Keratinocyte (primary cell): ENCODE measurements around the gene DCAF8L2. TPM values are rescaled to one million over a fixed set of nuclear protein-coding genes. Genes with fewer than 3 reads are reported as not detected.

Source experiments
- DNase-seq: peaks from one replicate; pipeline ENCODE4 v3.0.0-alpha.2; 2011; ENCODE audit warnings: low read depth, missing footprints, low spot score
- FAIRE-seq: peaks from 2 replicates; lab custom pipeline; 2011; peaks lifted over from hg19 to GRCh38; lab: Jason Lieb, UNC
- H2AFZ ChIP-seq: 2 replicates; pipeline ENCODE4 v1.6.0; 2012; ENCODE audit warnings: low read length, control low read depth, inconsistent platforms; ENCODE audit not compliant: control insufficient read depth
- H3K27ac ChIP-seq: 2 replicates; pipeline ENCODE4 v1.5.1; 2011; ENCODE audit warnings: low read length; ENCODE audit not compliant: control insufficient read depth, insufficient read depth
- H3K27me3 ChIP-seq: 3 replicates; pipeline ENCODE4 v1.6.0; 2011; ENCODE audit warnings: low read length; ENCODE audit not compliant: control insufficient read depth, insufficient read depth; ENCODE audit errors: extremely low read depth
- H3K36me3 ChIP-seq, 2 experiments: 2 replicates in 1 of 2; 3 replicates in 1 of 2; pipeline ENCODE4 v1.5.1; 2011; ENCODE audit warnings: low read length in 2 of 2, mild to moderate bottlenecking in 1 of 2; ENCODE audit not compliant: control insufficient read depth in 2 of 2, insufficient read depth in 2 of 2; ENCODE audit errors: extremely low read depth in 1 of 2
- H3K4me1 ChIP-seq: 3 replicates; pipeline ENCODE4 v1.5.1; 2011; ENCODE audit warnings: low read length; ENCODE audit not compliant: control insufficient read depth, insufficient read depth; ENCODE audit errors: extremely low read depth
- H3K4me2 ChIP-seq: 3 replicates; pipeline ENCODE4 v1.6.0; 2011; ENCODE audit warnings: low read depth, low read length; ENCODE audit not compliant: control insufficient read depth, insufficient read depth; ENCODE audit errors: extremely low read depth
- H3K4me3 ChIP-seq, 3 experiments: fragments of 200-600 bp in 1 of 3; sonication (generic) in 1 of 3; 2 replicates in 2 of 3; 3 replicates in 1 of 3; pipeline ENCODE4 v1.5.1; 2011 to 2016; ENCODE audit warnings: low read length in 3 of 3, mild to moderate bottlenecking in 3 of 3, control low read depth in 2 of 3, inconsistent platforms in 1 of 3, low read depth in 1 of 3, mixed read lengths in 1 of 3, mixed run types in 1 of 3, moderate library complexity in 1 of 3; ENCODE audit not compliant: control insufficient read depth in 2 of 3, insufficient read depth in 2 of 3; ENCODE audit errors: extremely low read depth in 1 of 3
- H3K79me2 ChIP-seq: 2 replicates; pipeline ENCODE4 v1.6.0; 2012; ENCODE audit warnings: low read length; ENCODE audit not compliant: control insufficient read depth, insufficient read depth
- H3K9ac ChIP-seq: 3 replicates; pipeline ENCODE4 v1.6.0; 2011; ENCODE audit warnings: low read length; ENCODE audit not compliant: control insufficient read depth, insufficient read depth; ENCODE audit errors: extremely low read depth
- H3K9me1 ChIP-seq: 3 replicates; pipeline ENCODE4 v1.6.0; 2011; ENCODE audit warnings: low read length; ENCODE audit not compliant: control insufficient read depth, insufficient read depth; ENCODE audit errors: extremely low read depth
- H3K9me3 ChIP-seq: 2 replicates; pipeline ENCODE4 v1.5.1; 2012; ENCODE audit warnings: low read depth, low read length; ENCODE audit not compliant: control insufficient read depth
- H4K20me1 ChIP-seq: 3 replicates; pipeline ENCODE4 v1.6.0; 2011; ENCODE audit warnings: low read length; ENCODE audit not compliant: control insufficient read depth, insufficient read depth; ENCODE audit errors: extremely low read depth
- CTCF ChIP-seq, 3 experiments: IDR thresholded peaks in 1 of 3; conservative IDR thresholded peaks in 1 of 3; optimal IDR thresholded peaks in 1 of 3; 2 replicates in 2 of 3; 3 replicates in 1 of 3; pipeline versions ENCODE3 to v1.5.1; 2011; ENCODE audit warnings: low read length in 3 of 3, mild to moderate bottlenecking in 3 of 3, moderate library complexity in 2 of 3, control low read depth in 1 of 3, inconsistent platforms in 1 of 3; ENCODE audit not compliant: insufficient read depth in 2 of 3; ENCODE audit errors: extremely low read depth in 1 of 3
- EZH2 ChIP-seq: IDR thresholded peaks from one replicate; pipeline ENCODE4 v1.6.1; 2012; ENCODE audit warnings: inconsistent platforms, mild to moderate bottlenecking, low read length, moderate library complexity
- dilution Hi-C: fragments of 300-500 bp; cut with MboI; formaldehyde crosslinking; loops from one replicate; pipeline ENCODE4 v1.7.0; 2020; ENCODE audit warnings: low sequenced_read_pairs; ENCODE audit not compliant: extremely low pct_ligation_motif_present
- polyA plus RNA-seq, 5 experiments: library from polyadenylated mRNA; depleted of rRNA in 3 of 5; stranded (reverse) in 3 of 5; stranded (forward) in 1 of 5; unstranded in 1 of 5; fragments of >200 nt; gene quantifications; 1 replicate in 1 of 5; 2 replicates in 3 of 5; 3 replicates in 1 of 5; pipeline versions ENCODE4 v1.2.1 to v1.2.3, GENCODE V29; 2011 to 2012; ENCODE audit warnings: missing spikeins in 2 of 5, low read depth in 1 of 5, low replicate concordance in 1 of 5

Gene DCAF8L2
- polyA plus RNA-seq, 1 donor (not counting 4 experiments of a cell fraction or from before 2014, with no cell fraction given): not detected

DNA sequence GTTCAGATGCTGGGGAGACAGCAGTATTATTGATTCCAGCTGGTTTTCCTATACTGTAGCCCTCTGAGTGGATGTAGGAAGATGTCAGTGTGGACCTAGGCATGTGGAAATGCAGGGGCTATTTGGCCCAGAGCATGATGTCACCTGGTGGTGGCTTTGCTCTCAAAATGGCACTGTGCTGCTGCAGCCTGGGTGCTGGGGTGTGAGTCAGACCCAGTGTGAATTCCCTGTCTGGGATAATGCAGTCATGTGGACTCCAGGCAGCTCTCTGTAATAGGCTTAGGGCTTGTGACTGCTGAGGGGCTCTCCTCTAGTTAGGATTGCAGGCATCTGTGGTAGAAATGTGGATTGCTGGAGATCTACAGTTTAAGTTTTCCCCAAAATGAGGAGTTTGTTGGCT, 70.7 kb downstream of the DCAF8L2 start:
- H3K4me1 ChIP-seq: no peaks in the 10 kb centered on the region
- H3K9ac ChIP-seq: no peak overlapping the region
- H4K20me1 ChIP-seq: no peaks in the 10 kb centered on the region
- no peaks in the 10 kb centered on the region for H3K79me2 ChIP-seq
- H3K4me2 ChIP-seq: no peak overlapping the region
- no peaks in the 10 kb centered on the region for H3K27me3 ChIP-seq
- no peaks in the 10 kb centered on the region for H3K9me1 ChIP-seq
- DNase-seq (no peak), FAIRE-seq (no peak)
- dilution Hi-C loops: no loop called here
- TF ChIP-seq CTCF (optimal IDR thresholded peaks at IDR 0.05 in 1 of 3, IDR thresholded peaks at IDR 0.05 in 1 of 3, conservative IDR thresholded peaks at IDR 0.05 in 1 of 3; ENCODE audit: extremely low read depth in 1 of 3, insufficient read depth in 2 of 3, low read length in 3 of 3) (no peak), EZH2 (no peak)
- H2AFZ ChIP-seq: no peak overlapping the region
- H3K4me3 ChIP-seq: no peak overlapping the region
- no peaks in the 10 kb centered on the region for H3K9me3 ChIP-seq
- no peaks in the 10 kb centered on the region for H3K36me3 ChIP-seq
- no peak overlapping the region for H3K27ac ChIP-seq

DNA sequence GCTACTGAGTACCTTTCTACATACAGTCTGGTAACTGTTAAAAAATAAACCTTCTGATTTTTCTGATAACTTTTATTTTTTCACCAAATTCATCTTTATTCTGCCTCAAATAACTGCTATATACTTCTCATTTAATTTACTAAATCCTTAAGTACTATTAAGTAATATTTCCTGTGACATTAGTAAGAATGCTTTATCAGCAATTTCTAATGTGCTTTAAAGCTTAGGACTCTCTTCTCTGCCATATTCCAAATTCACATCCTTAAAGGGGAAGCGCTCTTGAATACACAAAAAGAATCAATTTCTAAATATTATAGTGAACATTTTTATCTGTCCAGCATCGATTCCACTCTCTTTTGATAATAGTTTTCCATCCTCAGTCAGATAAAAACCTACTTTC, 81.1 kb downstream of the DCAF8L2 start:
- TF ChIP-seq CTCF (optimal IDR thresholded peaks at IDR 0.05 in 1 of 3, IDR thresholded peaks at IDR 0.05 in 1 of 3, conservative IDR thresholded peaks at IDR 0.05 in 1 of 3; ENCODE audit: extremely low read depth in 1 of 3, insufficient read depth in 2 of 3, low read length in 3 of 3) (no peak), EZH2 (no peak)
- no peaks in the 10 kb centered on the region for H3K9me3 ChIP-seq
- H3K9me1 ChIP-seq: no peaks in the 10 kb centered on the region
- dilution Hi-C loops: no loop called here
- FAIRE-seq: no peak
- H3K4me3 ChIP-seq: no peak overlapping the region
- no peak overlapping the region for H3K27ac ChIP-seq
- H2AFZ ChIP-seq: no peak overlapping the region
- H3K36me3 ChIP-seq: no peaks in the 10 kb centered on the region
- H3K4me1 ChIP-seq: peaks cover 16% of the 10 kb centered on the region
- no peak overlapping the region for H3K9ac ChIP-seq
- H3K79me2 ChIP-seq: no peaks in the 10 kb centered on the region
- DNase-seq: no peak
- no peaks in the 10 kb centered on the region for H3K27me3 ChIP-seq
- H3K4me2 ChIP-seq: no peak overlapping the region
- no peaks in the 10 kb centered on the region for H4K20me1 ChIP-seq
